Stimulated activated naive B cell treated with anti-CD40 and anti-IgM and Interleukin-4, amounts not matched to agents 10 μg/mL and 1 μg/mL and 100 μg/mL, for 72 hours (primary cell): ENCODE data around the gene PRAMEF9.
"Not testable (repeated sequence)": the region's sequence is repeated elsewhere in the genome, so short reads cannot be mapped to it uniquely, and the experiment has no call there.

Experiments used
- ATAC-seq, 2 donors: fragments of 150-1000 bp; cut with Tn5 transposase; replicated peaks; 2 replicates each; pipeline ENCODE4 v1.10.0; 2021; ENCODE audit warnings: moderate library complexity in 1 of 2
- DNase-seq: peaks from one replicate; pipeline ENCODE4 v3.0.0; 2021
- H3K27ac Mint-ChIP-seq: one replicate; pipeline ENCODE4 v1.8.0; 2022; ENCODE audit warnings: mild to moderate bottlenecking, mixed read lengths
- H3K27me3 Mint-ChIP-seq, 2 donors: one replicate each; pipeline ENCODE4 v1.8.0; 2022; ENCODE audit warnings: mixed read lengths in 2 of 2
- H3K36me3 Mint-ChIP-seq, 2 donors: one replicate each; pipeline ENCODE4 v1.8.0; 2022; ENCODE audit warnings: mixed read lengths in 2 of 2, mild to moderate bottlenecking in 1 of 2
- H3K4me1 Mint-ChIP-seq, 2 donors: one replicate each; pipeline ENCODE4 v1.8.0; 2022; ENCODE audit warnings: mixed read lengths in 2 of 2, mild to moderate bottlenecking in 1 of 2
- H3K4me3 Mint-ChIP-seq, 2 donors: one replicate each; pipeline ENCODE4 v1.8.0; 2022; ENCODE audit warnings: mild to moderate bottlenecking in 2 of 2, mixed read lengths in 2 of 2, moderate library complexity in 1 of 2
- H3K9me3 Mint-ChIP-seq, 2 donors: one replicate each; pipeline ENCODE4 v1.8.0; 2022; ENCODE audit warnings: mixed read lengths in 2 of 2, mild to moderate bottlenecking in 1 of 2

PRAMEF9 gene

DNA sequence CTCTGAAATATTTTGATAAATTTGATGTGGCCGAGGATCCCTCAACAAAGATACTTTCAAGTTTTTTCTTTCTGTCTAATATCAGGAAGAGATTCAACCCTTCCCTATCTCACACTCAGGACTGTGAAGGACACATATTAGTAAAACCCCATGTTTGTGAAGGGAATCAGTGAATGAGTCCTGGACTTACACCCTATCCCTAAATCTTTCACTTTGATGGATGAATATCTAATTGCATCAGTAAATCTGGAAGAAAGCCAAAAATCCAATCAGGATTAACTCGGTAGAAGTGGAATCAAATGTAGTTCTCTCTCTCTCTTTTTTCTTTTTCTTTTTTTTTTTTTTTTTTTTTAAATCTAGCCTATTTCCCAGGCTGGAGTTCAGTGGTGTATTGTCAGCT, at the start of gene PRAMEF9:
Gene PRAMEF9, plus strand, starts transcription at position 301 of the 400 bp plus-strand sequence. CDS start 3,433 bp downstream, outside the sequence.
- not testable (repeated sequence) for DNase-seq, ATAC-seq, H3K36me3 Mint-ChIP-seq, H3K27me3 Mint-ChIP-seq, H3K4me1 Mint-ChIP-seq, H3K9me3 Mint-ChIP-seq, H3K27ac Mint-ChIP-seq, H3K4me3 Mint-ChIP-seq

- not testable (repeated sequence) for DNase-seq, ATAC-seq, H3K36me3 Mint-ChIP-seq, H3K27ac Mint-ChIP-seq, H3K27me3 Mint-ChIP-seq, H3K9me3 Mint-ChIP-seq, H3K4me1 Mint-ChIP-seq, H3K4me3 Mint-ChIP-seq
Observed at GRCh38 chr1:13155909-13156308, 15.7 kb upstream of the PRAMEF9 start, which contains the start of gene PRAMEF26. Gene PRAMEF26 (minus strand): TSS chr1:13156009. CDS start chr1:13153095, 2,914 bp downstream.

DNA sequence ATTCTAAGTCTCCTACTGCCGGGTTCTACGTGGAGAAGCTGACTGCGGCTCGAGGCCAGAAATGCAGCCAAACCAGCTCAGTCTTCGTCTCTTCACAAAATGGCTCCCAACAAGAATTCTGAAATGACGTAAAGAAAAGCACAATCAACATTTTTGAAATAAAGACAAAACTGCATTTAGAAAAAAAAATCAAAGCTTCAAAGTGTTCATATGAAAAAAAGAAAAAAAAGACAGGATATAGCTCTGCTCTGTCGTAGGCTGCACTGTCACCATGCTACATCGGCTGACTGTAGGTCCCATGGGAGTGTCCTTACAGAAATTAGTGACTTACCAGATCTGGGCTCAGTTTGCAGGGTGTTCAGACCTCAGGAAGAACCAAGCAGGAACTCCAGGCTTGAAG, 6.1 kb upstream of the PRAMEF9 start, which contains the start of gene HNRNPCL4:
Gene HNRNPCL4, minus strand, starts transcription at position 101 of the 400 bp plus-strand sequence. CDS start 164 bp downstream, outside the sequence.
- not testable (repeated sequence) for H3K27ac Mint-ChIP-seq, H3K27me3 Mint-ChIP-seq, H3K9me3 Mint-ChIP-seq, DNase-seq, ATAC-seq, H3K4me3 Mint-ChIP-seq, H3K4me1 Mint-ChIP-seq, H3K36me3 Mint-ChIP-seq

GRCh38 chr1:13201309-13201708, 29.7 kb downstream of the PRAMEF9 start, which contains the start of gene PRAMEF13:
Gene PRAMEF13 (minus strand): TSS chr1:13201409. CDS start chr1:13199589, 1,820 bp downstream.
- H3K4me1 Mint-ChIP-seq, H3K36me3 Mint-ChIP-seq, DNase-seq, H3K9me3 Mint-ChIP-seq, ATAC-seq, H3K4me3 Mint-ChIP-seq, H3K27me3 Mint-ChIP-seq, H3K27ac Mint-ChIP-seq: not testable (repeated sequence)

- not testable (repeated sequence) for DNase-seq, H3K27me3 Mint-ChIP-seq, H3K36me3 Mint-ChIP-seq, H3K4me1 Mint-ChIP-seq, H3K4me3 Mint-ChIP-seq, ATAC-seq, H3K27ac Mint-ChIP-seq, H3K9me3 Mint-ChIP-seq
Observed at GRCh38 chr1:13208712-13209111, 37.1 kb downstream of the PRAMEF9 start.

DNA sequence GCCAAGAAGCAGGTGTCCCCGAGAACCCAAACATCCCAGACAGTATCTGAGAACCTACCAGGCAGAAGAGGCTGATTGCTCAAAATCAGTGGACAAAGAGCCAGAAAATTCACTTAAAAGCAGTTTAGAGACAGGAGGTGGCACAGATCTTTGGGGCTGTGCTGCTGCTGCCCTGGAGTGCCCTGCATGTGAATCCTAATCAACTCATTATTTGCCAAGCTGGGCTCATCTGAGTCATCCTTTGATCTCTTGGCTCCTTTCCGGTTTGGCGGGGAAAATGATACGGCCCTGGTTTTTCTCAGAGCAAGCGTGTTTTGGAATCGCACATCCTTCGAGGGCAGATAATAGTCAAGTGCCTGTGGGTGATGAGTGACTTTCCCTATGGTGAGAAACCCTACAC, 45.0 kb downstream of the PRAMEF9 start:
- H3K4me1 Mint-ChIP-seq, ATAC-seq, H3K27me3 Mint-ChIP-seq, H3K9me3 Mint-ChIP-seq, DNase-seq, H3K4me3 Mint-ChIP-seq, H3K27ac Mint-ChIP-seq, H3K36me3 Mint-ChIP-seq: not testable (repeated sequence)

DNA sequence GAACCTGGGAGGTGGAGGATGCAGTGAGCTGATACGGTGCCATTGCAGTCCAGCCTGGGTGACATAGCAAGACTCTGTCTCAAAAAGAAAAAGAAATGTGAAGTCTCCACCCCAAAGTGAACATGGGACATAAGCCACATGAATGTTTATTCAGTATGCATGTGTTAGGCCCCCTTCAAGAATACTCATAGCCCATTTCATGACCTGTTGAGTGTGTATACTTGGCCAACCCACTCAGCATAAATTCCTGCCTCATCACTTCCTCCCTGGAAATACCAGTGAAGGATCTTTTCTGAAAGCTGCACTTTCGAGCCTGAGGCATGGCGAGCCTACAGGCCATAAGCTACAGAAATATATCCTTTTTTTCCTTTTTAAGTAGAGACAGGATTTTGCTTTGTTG, 47.6 kb downstream of the PRAMEF9 start:
- H3K27ac Mint-ChIP-seq, ATAC-seq, DNase-seq, H3K9me3 Mint-ChIP-seq, H3K27me3 Mint-ChIP-seq, H3K4me3 Mint-ChIP-seq, H3K4me1 Mint-ChIP-seq, H3K36me3 Mint-ChIP-seq: not testable (repeated sequence)

DNA sequence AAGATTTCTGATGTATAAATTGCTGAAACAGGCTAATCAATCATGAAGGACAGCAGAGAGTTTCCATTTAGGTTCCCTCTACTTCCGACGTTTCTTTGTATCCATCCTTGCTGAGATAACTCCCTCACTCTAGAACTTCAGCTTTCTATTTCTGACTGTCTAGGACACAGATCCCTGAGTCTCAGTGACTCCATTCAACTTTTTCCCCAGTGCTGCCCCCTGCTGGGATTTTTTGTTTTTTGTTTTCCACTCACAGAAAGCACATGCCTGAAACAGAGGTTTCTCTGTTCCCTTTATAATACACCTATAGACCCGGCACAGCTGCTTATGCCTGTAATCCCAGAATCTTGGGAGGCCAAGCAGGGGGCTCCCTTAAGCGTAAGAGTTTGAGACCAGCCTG, 51.1 kb downstream of the PRAMEF9 start:
- peaks cover 0 to 12% of the 10 kb centered on the region in 2 donors for H3K27me3 Mint-ChIP-seq
- not testable (repeated sequence) for H3K9me3 Mint-ChIP-seq, H3K4me3 Mint-ChIP-seq, DNase-seq, H3K36me3 Mint-ChIP-seq, H3K4me1 Mint-ChIP-seq, H3K27ac Mint-ChIP-seq
- peak in 1 of 2 donors; percentile 42 for ATAC-seq

DNA sequence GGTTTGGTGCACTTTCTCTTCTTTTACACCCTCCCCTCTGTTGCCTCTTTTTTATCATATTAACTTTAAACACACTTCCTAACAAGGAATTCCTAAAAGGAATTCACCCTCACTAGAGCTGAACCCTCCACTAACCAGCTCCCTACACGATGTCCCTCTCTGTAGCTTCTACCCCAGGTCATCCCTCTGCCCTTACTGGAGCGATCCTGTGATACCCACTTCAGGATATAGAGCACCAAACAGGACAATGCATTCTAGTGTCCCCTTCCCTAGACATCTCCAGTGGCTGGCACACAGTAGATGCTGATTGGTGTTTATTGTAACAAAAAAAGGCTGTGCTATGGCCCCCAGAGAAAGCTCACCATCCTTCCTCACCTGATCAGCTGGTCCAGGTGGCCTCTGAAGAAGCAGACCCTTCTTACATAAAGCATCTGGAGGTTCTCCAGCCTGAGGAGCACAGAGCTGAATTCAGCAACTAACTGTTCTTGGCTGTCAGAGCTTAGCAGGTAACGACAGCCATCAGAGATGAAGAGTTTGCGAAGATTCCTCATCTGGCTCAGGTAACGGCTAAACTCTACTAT, 52.9 kb downstream of the PRAMEF9 start:
- Mint-ChIP-seq H3K27me3 (peaks cover 0 to 12% of the 10 kb centered on the region in 2 donors), H3K36me3 (no peaks in the 10 kb centered on the region), H3K9me3 (no peaks in the 10 kb centered on the region), H3K4me1 (no peaks in the 10 kb centered on the region), H3K27ac (no peak overlapping the region), H3K4me3 (no peak overlapping the region)
- no peak for ATAC-seq
- DNase-seq = no peak

DNA sequence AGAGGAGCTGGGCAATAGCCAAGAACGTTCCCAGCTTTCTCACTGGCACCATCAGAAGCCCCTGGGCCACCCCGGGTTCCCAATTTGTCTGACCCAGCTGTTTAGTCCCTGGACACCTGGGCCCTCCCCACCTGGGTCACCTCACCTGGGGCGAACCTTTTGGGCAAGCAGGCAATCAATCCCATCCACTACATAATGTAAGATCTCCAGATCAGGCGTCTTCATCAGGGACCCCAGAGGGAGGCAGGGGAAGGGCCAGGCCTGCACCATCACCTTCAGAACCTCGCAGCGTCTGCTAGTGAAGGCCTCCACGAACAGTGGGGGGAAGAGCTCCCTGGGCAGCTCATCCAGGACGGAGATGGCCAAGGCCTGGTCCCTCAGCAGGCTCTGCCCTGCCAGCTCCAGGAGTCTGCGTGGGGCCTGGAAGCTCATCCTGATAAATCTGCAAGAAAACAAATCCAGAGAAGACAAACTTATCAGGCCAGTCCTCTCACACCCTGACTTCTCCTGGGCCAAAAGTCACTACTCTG, 54.1 kb downstream of the PRAMEF9 start, which contains the start of gene PRAMEF18:
Gene PRAMEF18, minus strand, starts transcription at position 480 of the 530 bp plus-strand sequence. Its CDS starts 48 bp downstream, at position 432.
- H3K27ac Mint-ChIP-seq, H3K36me3 Mint-ChIP-seq, H3K9me3 Mint-ChIP-seq, ATAC-seq, H3K4me3 Mint-ChIP-seq, H3K4me1 Mint-ChIP-seq, DNase-seq: not testable (repeated sequence)
- H3K27me3 Mint-ChIP-seq = peaks cover 0 to 12% of the 10 kb centered on the region in 2 donors

GRCh38 chr1:13227271-13228055, 55.8 kb downstream of the PRAMEF9 start:
- H3K27me3 Mint-ChIP-seq = peaks cover 0 to 12% of the 10 kb centered on the region in 2 donors
- not testable (repeated sequence) for ATAC-seq, H3K4me1 Mint-ChIP-seq, DNase-seq, H3K4me3 Mint-ChIP-seq, H3K27ac Mint-ChIP-seq, H3K9me3 Mint-ChIP-seq, H3K36me3 Mint-ChIP-seq

DNA sequence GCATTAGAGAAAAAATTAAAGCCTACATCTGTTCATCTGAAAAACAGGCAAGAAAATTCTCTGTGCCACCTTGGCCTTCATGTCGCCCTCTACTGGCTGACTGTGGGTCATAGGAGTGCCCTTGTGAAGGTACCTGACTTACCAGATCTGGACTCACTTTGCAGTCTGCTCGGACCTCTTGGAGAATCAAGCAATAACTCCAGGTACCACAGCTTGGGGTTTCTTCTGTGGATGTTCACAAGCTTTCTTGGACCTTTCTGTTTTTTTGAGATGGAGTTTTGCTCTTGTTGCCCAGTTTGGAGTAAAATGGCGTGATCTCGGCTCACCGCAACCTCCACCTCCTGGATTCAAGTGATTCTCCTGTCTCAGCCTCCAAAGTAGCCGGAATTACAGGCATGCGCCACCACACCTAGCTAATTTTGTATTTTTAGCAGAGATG, 56.7 kb downstream of the PRAMEF9 start:
- DNase-seq (no peak), ATAC-seq (peak; percentile 57 to 60)
- Mint-ChIP-seq H3K9me3 (no peaks in the 10 kb centered on the region), H3K27me3 (peaks cover 0 to 12% of the 10 kb centered on the region in 2 donors), H3K27ac (no peak overlapping the region), H3K4me3 (no peak overlapping the region), H3K4me1 (no peaks in the 10 kb centered on the region), H3K36me3 (no peaks in the 10 kb centered on the region)
